ENCODE measurements around the gene AVPR2.

Gene AVPR2

DNA sequence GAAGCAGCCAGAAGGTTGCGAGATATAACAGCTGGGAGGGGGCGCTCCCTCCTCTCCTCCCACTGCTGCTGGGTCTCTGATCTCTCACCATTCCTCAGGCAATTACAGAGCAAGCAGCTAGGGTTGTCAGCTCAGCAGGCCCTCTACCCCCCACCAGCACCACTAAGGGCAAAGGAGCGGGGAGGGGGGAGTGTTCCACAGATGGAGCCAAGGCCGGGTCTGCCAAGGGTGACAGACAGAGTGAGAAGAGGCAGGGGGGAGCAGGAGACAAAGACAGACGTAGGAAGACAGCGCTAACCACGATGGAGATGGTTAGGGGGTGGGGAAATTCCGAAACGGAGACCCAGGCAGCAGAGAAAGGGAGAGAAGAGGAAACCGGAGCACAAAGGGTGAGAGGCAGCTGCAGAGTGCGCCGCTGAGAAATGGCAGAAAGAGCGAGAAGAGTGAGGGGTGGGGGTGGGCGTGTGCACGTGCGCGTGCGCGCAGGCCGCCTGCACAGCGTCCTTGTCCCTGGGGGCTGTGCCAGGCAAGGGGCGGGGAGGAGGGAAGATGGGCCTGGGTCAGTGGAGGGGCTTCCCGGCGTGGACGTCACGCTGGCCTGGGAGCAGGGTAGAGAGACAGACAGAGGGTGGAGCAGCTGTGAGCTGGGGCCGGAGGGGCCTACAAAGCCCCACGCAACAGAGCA is 25.4 kb upstream of the AVPR2 start:
- DNase-seq (peak; percentile 12 to 39), ATAC-seq (peak; percentile 77)
- no peaks in the 10 kb centered on the region for H3K9me3 Mint-ChIP-seq
- H3K4me3 Mint-ChIP-seq, result peak overlapping the region; percentile 71 to 78
- H3K27ac Mint-ChIP-seq, result no peak overlapping the region
- H3K4me1 Mint-ChIP-seq, result peaks cover 29% of the 10 kb centered on the region
- peaks cover 75% of the 10 kb centered on the region for H3K27me3 Mint-ChIP-seq

GRCh38 chrX:153879741-153880439 is 24.6 kb upstream of the AVPR2 start:
- H3K27me3 Mint-ChIP-seq, result peaks cover 75% of the 10 kb centered on the region
- no peak overlapping the region for H3K27ac Mint-ChIP-seq
- ATAC-seq (no peak), DNase-seq (no peak)
- H3K4me3 Mint-ChIP-seq, result no peak overlapping the region
- H3K4me1 Mint-ChIP-seq, result peaks cover 32% of the 10 kb centered on the region
- no peaks in the 10 kb centered on the region for H3K9me3 Mint-ChIP-seq

DNA sequence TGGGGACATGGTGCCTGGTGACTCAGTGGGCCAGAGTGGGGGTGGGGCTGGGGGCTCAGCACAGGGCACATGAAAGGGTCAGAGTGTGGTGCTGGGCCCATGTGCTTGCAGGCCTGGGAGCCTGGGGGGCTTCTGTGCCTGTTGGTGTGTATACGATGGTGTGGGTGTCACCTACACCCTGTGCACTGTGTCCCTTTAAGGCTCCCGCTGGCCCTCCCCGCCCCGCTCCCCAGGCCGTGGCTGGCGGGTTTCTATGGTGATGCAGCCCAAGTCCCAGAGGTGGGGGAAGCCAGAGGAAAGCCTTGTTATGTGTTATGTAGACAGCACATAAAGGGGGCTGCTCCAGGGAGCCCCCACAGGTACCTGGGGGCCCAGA is 24.0 kb upstream of the AVPR2 start:
- DNase-seq, result no peak
- H3K4me3 Mint-ChIP-seq, result no peak overlapping the region
- peaks cover 75% of the 10 kb centered on the region for H3K27me3 Mint-ChIP-seq
- no peak overlapping the region for H3K27ac Mint-ChIP-seq
- peaks cover 37% of the 10 kb centered on the region for H3K4me1 Mint-ChIP-seq
- ATAC-seq, result no peak
- H3K9me3 Mint-ChIP-seq, result no peaks in the 10 kb centered on the region

DNA sequence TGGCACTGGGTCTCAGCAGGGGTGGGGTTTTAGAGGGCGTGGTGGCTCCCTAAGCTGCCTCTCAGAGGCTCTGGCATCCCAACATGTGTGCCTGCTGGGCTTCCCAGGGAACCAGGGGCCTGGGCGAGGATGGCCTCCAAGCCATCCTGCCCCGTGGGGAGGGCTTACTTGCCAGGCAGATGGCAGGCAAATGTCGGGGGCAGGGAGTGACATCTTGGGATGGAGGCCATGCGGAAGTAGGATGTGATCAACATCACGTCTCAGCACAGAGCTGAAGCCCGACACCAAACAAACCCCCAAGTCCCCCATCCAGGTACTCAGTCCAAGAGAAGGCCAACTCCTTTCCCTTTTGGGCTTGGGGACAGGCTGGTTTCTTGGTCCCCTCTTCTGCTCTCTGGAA is 23.2 kb upstream of the AVPR2 start:
- no peaks in the 10 kb centered on the region for H3K9me3 Mint-ChIP-seq
- ATAC-seq, result no peak

GRCh38 chrX:153882086-153882498 is 22.4 kb upstream of the AVPR2 start:
- ATAC-seq, result no peak
- no peak for DNase-seq
- Mint-ChIP-seq H3K4me1 (peaks cover 38% of the 10 kb centered on the region), H3K27ac (no peak overlapping the region), H3K4me3 (no peak overlapping the region), H3K9me3 (no peaks in the 10 kb centered on the region), H3K27me3 (peaks cover 66% of the 10 kb centered on the region)

More for the DNA sequence above, 23.2 kb upstream of the AVPR2 start:
- Mint-ChIP-seq H3K27ac (no peak overlapping the region), H3K27me3 (peaks cover 69% of the 10 kb centered on the region), H3K4me1 (peaks cover 38% of the 10 kb centered on the region), H3K4me3 (no peak overlapping the region)
- no peak for DNase-seq

GRCh38 chrX:153882557-153882956 is 21.9 kb upstream of the AVPR2 start:
- Mint-ChIP-seq H3K27ac (no peak overlapping the region), H3K9me3 (no peaks in the 10 kb centered on the region), H3K4me1 (peaks cover 34% of the 10 kb centered on the region), H3K4me3 (no peak overlapping the region), H3K27me3 (peaks cover 69% of the 10 kb centered on the region)
- ATAC-seq, result no peak
- no peak for DNase-seq

GRCh38 chrX:153883163-153883843 is 21.2 kb upstream of the AVPR2 start:
- Mint-ChIP-seq H3K27ac (no peak overlapping the region), H3K4me1 (peaks cover 27% of the 10 kb centered on the region), H3K9me3 (no peaks in the 10 kb centered on the region), H3K27me3 (peaks cover 71% of the 10 kb centered on the region), H3K4me3 (no peak overlapping the region)
- ATAC-seq (no peak), DNase-seq (no peak)

GRCh38 chrX:153884136-153884535 is 20.3 kb upstream of the AVPR2 start:
- H3K9me3 Mint-ChIP-seq, result no peaks in the 10 kb centered on the region
- ATAC-seq, result no peak
- DNase-seq, result no peak
- H3K4me3 Mint-ChIP-seq, result no peak overlapping the region
- H3K27ac Mint-ChIP-seq, result no peak overlapping the region
- H3K4me1 Mint-ChIP-seq, result peaks cover 18% of the 10 kb centered on the region
- H3K27me3 Mint-ChIP-seq, result peaks cover 71% of the 10 kb centered on the region

DNA sequence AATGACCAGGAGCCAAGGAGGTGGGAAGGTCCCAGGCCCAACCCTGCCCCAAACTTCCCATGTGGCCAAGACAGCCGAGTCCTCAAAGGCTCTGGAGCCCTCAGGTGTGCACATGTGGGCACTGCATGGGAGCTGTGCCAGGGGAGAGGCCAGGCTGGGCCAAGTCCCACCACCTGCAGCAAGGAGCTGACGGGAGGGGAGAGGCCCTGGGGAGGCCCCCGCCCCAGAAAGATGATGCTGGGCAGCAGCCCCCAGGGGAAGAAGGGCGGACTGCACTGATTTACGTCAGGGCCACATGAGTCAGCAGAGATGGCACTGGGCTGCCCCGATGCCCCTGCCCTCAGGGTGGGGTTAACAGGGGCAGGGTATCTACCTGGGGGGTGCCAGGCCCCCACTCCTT is 19.9 kb upstream of the AVPR2 start:
- Mint-ChIP-seq H3K9me3 (no peaks in the 10 kb centered on the region), H3K27me3 (peaks cover 67% of the 10 kb centered on the region), H3K4me1 (peaks cover 14% of the 10 kb centered on the region), H3K27ac (no peak overlapping the region), H3K4me3 (no peak overlapping the region)
- ATAC-seq (peak; percentile 45), DNase-seq (no peak)

DNA sequence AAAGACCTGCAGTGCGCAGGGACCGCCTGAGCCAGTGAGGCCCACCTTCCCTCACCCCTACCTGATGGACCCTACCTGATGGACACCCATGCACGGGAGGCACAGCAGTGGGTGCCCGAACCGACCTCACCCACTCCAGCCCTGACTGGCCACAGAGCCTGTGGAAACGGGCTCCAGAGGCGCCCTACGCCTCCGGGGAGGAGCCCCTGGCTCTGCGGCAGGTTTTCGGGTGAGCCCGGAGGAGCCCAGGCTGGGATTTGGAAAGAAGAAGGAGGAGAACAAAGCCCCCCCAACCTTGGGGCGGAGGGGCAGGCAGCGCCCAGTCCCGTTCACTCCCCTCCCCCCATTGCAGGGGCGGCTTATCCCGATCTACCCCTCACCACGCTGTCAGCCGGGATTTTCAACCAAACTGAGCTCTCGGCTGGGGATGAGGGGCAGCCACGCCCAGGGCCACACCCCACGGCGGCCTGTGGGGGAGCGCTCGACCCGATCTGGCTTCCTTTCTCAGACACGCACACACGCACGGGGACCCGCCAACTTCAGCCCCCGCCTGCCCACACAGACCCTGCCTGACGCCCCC is 19.2 kb upstream of the AVPR2 start:
- Mint-ChIP-seq H3K4me3 (peak overlapping the region; percentile 29 to 65), H3K9me3 (no peaks in the 10 kb centered on the region), H3K4me1 (peaks cover 10% of the 10 kb centered on the region), H3K27ac (peak overlapping the region in 1 of 2 donors; percentile 69), H3K27me3 (peaks cover 65% of the 10 kb centered on the region)
- DNase-seq (no peak), ATAC-seq (peak; percentile 42)

DNA sequence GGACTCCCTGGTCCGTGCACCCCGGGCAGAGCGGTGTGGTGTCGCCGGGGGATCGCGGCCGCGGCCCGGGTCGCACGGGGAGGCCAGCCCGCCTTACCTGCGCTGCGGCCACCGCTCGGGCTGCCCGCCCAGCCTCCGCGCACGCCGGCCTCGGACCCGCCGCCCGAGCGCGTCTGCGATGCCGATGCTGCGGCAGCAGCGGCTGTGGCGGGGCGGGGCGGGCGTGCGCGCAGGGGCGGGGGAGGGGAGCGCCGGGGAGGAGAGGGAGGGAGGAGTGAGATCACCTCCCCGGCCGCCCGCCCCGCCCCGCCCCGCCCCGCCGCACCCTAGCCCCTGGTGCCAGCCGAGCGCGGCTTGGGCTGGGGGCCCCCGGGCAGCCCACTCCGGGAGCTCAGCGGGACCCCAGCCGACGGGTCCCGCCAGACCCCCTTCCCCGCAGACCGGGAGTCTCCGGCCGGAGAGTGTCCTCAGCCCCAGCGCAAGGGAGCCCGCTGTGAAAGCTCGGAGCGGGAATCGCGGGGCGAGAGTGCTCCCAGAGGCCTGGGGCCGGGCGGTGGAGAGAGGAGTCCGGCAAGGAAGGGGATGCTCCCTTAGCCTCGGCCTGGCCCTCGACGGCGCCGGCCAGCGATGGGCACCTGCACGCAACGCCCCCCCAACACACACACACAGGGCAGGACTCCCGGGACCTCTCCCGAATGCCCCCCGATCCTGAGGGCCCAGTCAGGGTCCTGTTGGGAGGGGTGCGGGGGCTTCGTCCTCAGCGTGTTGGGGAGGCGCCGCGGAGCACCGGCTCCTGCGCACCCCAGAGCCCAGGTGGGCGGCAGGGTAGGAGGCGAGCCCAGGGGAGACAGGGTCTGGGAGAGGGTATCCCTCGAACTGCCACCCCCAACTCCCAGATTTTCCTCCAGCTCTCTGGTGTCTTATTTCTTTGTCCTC is 18.2 kb upstream of the AVPR2 start, which contains the start of gene L1CAM:
L1CAM (minus strand) TSS at position 206 of the 936 bp plus-strand sequence. CDS start 10,337 bp downstream, outside the sequence.
- peak within 1 kb of the TSS; percentile 29 to 65 for H3K4me3 Mint-ChIP-seq
- H3K9me3 Mint-ChIP-seq, result no peaks in the 10 kb centered on the region
- DNase-seq, result no peak
- H3K4me1 Mint-ChIP-seq, result peaks cover 8% of the 10 kb centered on the region
- ATAC-seq, result peak; percentile 51
- peak within 1 kb of the TSS in 1 of 2 donors; percentile 69 for H3K27ac Mint-ChIP-seq
- H3K27me3 Mint-ChIP-seq, result peaks cover 56% of the 10 kb centered on the region

DNA sequence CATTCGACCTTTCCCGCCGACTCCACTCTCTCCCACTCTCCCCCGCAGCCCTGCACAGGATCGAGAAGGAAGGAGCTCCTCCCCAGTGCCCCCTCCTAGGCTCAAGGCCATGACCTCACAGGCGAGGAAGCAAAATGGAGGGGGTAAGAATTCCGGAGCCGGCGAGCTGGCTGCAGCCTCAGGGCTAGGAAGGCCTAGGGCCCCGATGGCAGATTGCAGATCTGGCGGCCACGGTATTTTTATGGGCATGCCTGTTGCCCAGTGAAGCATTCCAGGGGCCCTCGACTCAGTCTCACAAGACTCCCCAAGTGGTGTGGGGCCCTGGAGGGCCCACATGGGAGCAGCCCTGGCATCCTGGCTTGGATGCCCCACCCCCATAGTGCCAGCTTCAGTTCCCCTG is 17.6 kb upstream of the AVPR2 start:
- DNase-seq (no peak), ATAC-seq (no peak)
- peaks cover 55% of the 10 kb centered on the region for H3K27me3 Mint-ChIP-seq
- no peaks in the 10 kb centered on the region for H3K9me3 Mint-ChIP-seq
- no peak overlapping the region for H3K27ac Mint-ChIP-seq
- H3K4me3 Mint-ChIP-seq, result peak overlapping the region in 1 of 2 donors; percentile 49
- H3K4me1 Mint-ChIP-seq, result peaks cover 8% of the 10 kb centered on the region

DNA sequence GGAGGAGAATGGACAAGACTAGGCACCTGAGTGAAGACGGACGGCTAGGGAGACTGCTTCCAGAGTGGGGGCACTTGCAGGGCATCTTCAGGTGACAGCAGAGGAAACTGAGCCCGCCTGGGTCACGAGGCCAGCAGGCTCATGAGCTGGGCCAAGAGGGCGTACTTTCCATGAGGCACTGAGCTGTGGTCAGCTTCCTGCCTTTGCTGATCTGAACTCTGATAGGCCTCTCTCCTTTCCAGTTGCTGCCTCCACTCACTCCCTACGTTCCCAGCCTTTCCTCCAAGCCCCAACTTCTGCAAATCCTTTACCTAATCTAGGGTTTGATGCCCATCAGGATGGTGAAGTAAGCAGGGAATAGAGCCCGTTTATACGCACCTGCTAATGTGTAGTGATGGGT is 17.1 kb upstream of the AVPR2 start:
- peaks cover 50% of the 10 kb centered on the region for H3K27me3 Mint-ChIP-seq
- no peaks in the 10 kb centered on the region for H3K9me3 Mint-ChIP-seq
- no peak overlapping the region for H3K27ac Mint-ChIP-seq
- H3K4me3 Mint-ChIP-seq, result no peak overlapping the region
- ATAC-seq, result no peak
- DNase-seq, result no peak
- H3K4me1 Mint-ChIP-seq, result peaks cover 8% of the 10 kb centered on the region

- Mint-ChIP-seq H3K27ac (no peak overlapping the region), H3K27me3 (peaks cover 41% of the 10 kb centered on the region), H3K4me3 (no peak overlapping the region), H3K9me3 (no peaks in the 10 kb centered on the region), H3K4me1 (peaks cover 11% of the 10 kb centered on the region)
- DNase-seq (no peak), ATAC-seq (no peak)
Observed at GRCh38 chrX:153888344-153888743, 16.1 kb upstream of the AVPR2 start.

GRCh38 chrX:153889123-153889522 is 15.3 kb upstream of the AVPR2 start:
- ATAC-seq, result no peak
- Mint-ChIP-seq H3K4me3 (no peak overlapping the region), H3K27ac (no peak overlapping the region), H3K9me3 (no peaks in the 10 kb centered on the region), H3K4me1 (peaks cover 13% of the 10 kb centered on the region), H3K27me3 (peaks cover 34% of the 10 kb centered on the region)
- DNase-seq, result no peak
